Central memory CD4-positive, alpha-beta T cell (primary cell): Measurements from ENCODE around the gene TPD52L2.

ENCODE experiments used
- DNase-seq: peaks from one replicate; pipeline ENCODE4 v3.0.0; 2022

TPD52L2 gene

DNA sequence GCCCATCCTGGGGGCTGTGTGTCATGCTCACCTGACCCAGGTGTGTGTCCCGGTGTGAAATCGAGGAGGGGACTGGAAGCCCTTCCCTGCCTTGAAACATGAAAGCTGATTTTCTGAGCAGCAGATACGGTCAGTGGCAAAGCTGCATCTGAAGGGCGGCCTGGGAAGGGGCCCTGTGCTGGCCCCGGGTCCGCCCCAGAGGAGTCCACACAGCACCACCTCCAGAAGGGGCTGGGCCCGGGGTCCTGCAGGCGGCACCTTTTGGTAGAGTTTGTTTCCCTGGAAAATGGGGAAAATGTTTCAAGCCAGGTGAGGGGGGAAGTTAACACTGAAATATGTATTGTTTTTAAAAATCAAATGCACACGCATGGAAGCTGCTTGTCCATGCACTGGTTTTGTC is 70.4 kb downstream of the TPD52L2 start:
- DNase-seq: no peak

DNA sequence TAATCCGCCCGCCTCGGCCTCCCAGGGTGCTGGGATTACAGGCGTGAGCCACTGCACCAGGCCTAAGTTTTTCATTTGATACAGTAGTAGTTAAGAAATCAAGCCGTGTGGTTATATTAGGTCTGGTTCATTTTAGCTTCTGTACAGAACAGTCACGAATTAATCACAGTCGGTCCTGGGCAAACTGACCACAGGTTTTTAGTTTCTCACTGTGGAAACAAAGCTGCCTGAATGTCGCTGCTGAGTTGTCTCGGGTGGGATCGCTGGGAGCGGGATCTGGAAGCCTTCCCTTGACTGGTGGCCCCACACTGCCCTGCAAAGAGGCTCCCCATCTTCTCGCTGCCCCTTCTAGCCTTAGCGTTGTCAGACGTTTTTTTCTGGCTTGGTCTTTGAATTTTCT is 72.5 kb downstream of the TPD52L2 start:
- DNase-seq: no peak

DNA sequence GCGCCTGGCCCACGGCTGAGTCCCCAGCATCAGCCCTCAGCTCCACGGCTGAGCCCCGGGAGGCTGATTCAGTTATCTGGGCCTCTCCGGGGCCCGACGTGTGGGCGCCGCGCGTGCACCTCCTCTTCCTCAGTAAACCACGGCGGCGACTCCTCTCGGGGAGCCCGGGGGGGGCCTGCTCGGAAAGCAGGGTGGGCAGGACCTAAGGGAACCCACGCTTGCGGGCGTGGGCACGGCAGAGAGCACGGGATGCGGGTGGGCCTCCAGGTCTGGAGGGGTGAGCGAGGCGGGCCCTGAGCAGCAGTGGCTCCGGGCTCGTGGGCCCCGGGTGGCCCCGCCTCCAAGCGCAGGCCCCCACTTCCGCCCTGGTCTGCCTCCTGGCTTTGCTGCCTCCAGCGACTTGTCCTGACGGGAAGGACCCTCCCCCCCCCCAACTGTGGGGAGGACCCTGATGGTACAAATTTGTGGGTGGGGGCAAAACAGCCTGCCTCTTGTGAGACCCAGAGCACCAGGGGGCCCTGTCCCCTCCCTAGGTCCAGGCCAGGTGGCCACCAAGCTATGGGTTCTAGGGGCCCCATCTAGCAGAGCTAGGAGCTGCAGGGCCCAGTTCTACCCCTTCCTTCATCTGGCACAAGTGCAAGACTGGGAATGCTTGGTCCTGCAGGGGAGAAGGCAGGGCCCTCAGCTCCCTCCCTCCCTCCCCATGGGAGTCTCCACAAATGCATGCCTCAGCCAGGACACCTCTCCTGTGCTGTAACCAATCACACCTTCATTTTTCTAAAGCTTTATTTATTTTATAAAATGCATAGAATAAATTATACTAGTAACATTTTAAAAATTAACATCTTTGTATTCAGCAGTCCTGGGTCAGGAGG is 74.2 kb downstream of the TPD52L2 start:
- no peak for DNase-seq

DNA sequence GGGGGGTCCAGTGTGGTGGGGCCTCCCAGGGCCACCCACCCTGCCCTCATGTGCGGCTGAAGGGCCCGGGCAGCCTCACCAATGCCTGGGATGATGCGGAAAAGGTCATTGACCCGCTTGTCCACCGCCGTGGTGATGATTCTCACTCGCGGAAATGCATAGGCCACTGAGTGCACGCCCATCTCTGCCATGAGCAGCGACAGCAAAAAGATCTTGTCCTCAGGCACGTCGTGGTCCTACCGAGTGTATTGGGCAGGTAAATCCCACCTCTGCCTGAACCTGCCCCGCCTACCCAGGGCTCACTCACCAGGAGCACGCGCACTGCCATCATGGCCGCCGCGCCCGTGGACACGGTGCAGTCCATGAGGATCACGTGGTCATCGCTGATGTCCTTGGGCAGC is 75.0 kb downstream of the TPD52L2 start:
- no peak for DNase-seq

DNA sequence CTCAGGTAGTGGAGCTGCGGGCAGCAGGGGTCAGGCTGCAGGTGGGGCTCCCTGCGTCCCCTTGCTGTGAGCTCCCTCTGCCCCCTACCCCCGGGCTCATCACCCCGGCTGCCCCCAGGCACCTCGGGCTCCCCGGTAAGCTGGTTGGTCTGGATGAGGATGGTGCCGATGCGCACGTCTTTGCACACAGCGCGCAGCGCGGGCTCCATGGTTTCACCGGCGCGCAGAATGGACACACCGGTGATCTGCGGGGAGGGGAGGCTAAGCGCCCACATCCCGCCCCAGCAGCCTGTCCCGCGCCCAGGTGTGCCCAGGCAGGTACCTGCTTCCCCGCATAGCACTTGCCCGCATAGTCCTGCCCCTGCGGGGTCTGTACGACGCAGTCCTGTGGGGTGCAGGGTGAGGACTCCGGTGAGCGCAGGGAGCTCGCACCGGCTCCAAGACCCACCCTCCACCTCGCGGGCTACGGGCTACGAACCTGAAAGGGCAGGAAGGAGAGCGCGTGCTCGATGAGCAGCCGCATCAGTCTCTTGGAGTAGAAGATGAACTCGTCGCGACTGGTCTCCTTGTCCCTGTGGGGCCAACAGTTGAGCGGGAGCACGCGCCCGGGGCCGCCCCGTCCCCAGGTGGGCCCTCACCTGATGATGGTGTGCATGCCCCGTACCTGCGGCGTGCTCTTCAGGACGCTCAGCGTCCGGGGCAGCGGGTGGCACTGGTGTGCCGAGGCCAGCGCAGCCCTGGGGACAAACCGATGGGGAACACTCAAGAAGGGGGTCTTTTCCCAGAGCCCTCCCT is 75.6 kb downstream of the TPD52L2 start:
- DNase-seq: no peak
